Right lobe of liver (tissue), 6 donors: ENCODE data around the gene SCRN2. TPM values are rescaled to one million over a fixed set of nuclear protein-coding genes. Genes with fewer than 3 reads are reported as not detected.

ENCODE experiments used
- ATAC-seq, 4 donors: fragments of 200-7000 bp; cut with Tn5 transposase; one replicate each; pipeline ENCODE4 v1.9.1; 2020; ENCODE audit warnings: mild to moderate bottlenecking in 4 of 4, moderate library complexity in 4 of 4
- DNase-seq, 3 donors: peaks; one replicate each; pipeline ENCODE4 v3.0.0-alpha.2; 2020
- H3K27ac ChIP-seq, 3 donors: fragments of 200-600 bp; one replicate each; pipeline ENCODE4 v1.8.0; 2022
- H3K27me3 ChIP-seq, 2 donors: fragments of 200-600 bp; one replicate each; pipeline ENCODE4 v1.8.0; 2022
- H3K36me3 ChIP-seq, 4 donors: fragments of 200-600 bp; sonication (generic) in 1 of 4; one replicate each; pipeline versions ENCODE4 v1.5.1 to v1.8.0; 2017 to 2022; ENCODE audit warnings: control low read depth in 1 of 4
- H3K4me1 ChIP-seq, 4 donors: fragments of 200-600 bp; sonication (generic) in 1 of 4; one replicate each; pipeline versions ENCODE4 v1.5.1 to v1.8.0; 2017 to 2022; ENCODE audit warnings: control low read depth in 1 of 4
- H3K4me3 ChIP-seq, 3 donors: fragments of 200-600 bp; one replicate each; pipeline ENCODE4 v1.8.0; 2022
- H3K9me3 ChIP-seq, 4 donors: fragments of 200-600 bp; sonication (generic) in 1 of 4; one replicate each; pipeline versions ENCODE4 v1.5.1 to v1.8.0; 2017 to 2022; ENCODE audit warnings: control low read depth in 1 of 4
- POLR2A ChIP-seq: fragments of 450-650 bp; IDR thresholded peaks from one replicate; pipeline ENCODE4 v1.6.1; 2017; ENCODE audit warnings: antibody characterized with exemption, mild to moderate bottlenecking
- WGBS: methylation state at CpG from one replicate; pipeline ENCODE4 v1.1.6; 2018; ENCODE audit warnings: low coverage, low lambda C conversion rate; ENCODE audit not compliant: insufficient coverage; ENCODE audit errors: missing lambda C conversion rate; 5-methylcytosine and 5-hydroxymethylcytosine counted together
- intact Hi-C, 2 donors: fragments of 100-400 bp; cut with DNase I; formaldehyde crosslinking; loops; one replicate each; pipeline versions ENCODE4 v1.11.2 to v1.14.1; 2022
- total RNA-seq, 6 experiments: library from RNA; depleted of rRNA in 2 of 6; stranded (reverse); fragments of >200 nt in 2 of 6; fragmentation: NEBNext Ultra II Directional in 3 of 6; extraction: Animal tissue kit (Norgen Biotek cat#: 25700) in 3 of 6; gene quantifications; one replicate each; pipeline versions ENCODE4 v1.1.0 to v1.2.4, GENCODE V29; 2016 to 2023
- TF ChIP-seq, protein P1 (sequence below), 4 donors: fragments of 200-600 bp in 3 of 4; fragments of 450-650 bp in 1 of 4; IDR thresholded peaks; one replicate each; pipeline versions ENCODE4 v1.5.1 to v1.8.0; 2016 to 2022; ENCODE audit warnings: antibody characterized with exemption in 4 of 4, mild to moderate bottlenecking in 2 of 4
- donor health status: DM: no; HTN: yes; CAD: no.
- donor health status: DM: no; HTN: no; CAD: no.
- donor health status: DM: no; HTN: no; CAD: no.
- donor health status: DM: no; HTN: yes; CAD: no.
- donor health status: DM: no; HTN: yes; CAD: no.

The SCRN2 gene
- total RNA-seq, 6 experiments from 2014 or later = 18.1 to 25.7 (median 19.6) TPM

- H3K4me1 ChIP-seq = peaks cover 0 to 8% (median 4%) of the 10 kb centered on the region in 4 donors
- H3K9me3 ChIP-seq = no peaks in the 10 kb centered on the region
- ATAC-seq (no peak), DNase-seq (no peak)
- H3K27me3 ChIP-seq = no peaks in the 10 kb centered on the region
- H3K4me3 ChIP-seq = no peak overlapping the region
- TF ChIP-seq POLR2A = no peak
- TF ChIP-seq, protein P1, sequence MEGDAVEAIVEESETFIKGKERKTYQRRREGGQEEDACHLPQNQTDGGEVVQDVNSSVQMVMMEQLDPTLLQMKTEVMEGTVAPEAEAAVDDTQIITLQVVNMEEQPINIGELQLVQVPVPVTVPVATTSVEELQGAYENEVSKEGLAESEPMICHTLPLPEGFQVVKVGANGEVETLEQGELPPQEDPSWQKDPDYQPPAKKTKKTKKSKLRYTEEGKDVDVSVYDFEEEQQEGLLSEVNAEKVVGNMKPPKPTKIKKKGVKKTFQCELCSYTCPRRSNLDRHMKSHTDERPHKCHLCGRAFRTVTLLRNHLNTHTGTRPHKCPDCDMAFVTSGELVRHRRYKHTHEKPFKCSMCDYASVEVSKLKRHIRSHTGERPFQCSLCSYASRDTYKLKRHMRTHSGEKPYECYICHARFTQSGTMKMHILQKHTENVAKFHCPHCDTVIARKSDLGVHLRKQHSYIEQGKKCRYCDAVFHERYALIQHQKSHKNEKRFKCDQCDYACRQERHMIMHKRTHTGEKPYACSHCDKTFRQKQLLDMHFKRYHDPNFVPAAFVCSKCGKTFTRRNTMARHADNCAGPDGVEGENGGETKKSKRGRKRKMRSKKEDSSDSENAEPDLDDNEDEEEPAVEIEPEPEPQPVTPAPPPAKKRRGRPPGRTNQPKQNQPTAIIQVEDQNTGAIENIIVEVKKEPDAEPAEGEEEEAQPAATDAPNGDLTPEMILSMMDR (IDR thresholded peaks at IDR 0.05) = no peak
- no peak overlapping the region for H3K27ac ChIP-seq
- intact Hi-C loops = no loop called here
- H3K36me3 ChIP-seq = no peaks in the 10 kb centered on the region
Observed at GRCh38 chr17:47871048-47871447, 30.0 kb upstream of the SCRN2 start.

- 40% methylated on average over 1 of the region's 1 CpG for WGBS
- intact Hi-C loops = no loop called here
Observed at GRCh38 chr17:47870056-47870455, 29.0 kb upstream of the SCRN2 start.

GRCh38 chr17:47869114-47869513, 28.0 kb upstream of the SCRN2 start:
- no peak for ATAC-seq
- intact Hi-C loops = no loop called here
- H3K36me3 ChIP-seq = no peaks in the 10 kb centered on the region
- TF ChIP-seq, protein P1 (IDR thresholded peaks at IDR 0.05) = no peak
- no peak for TF ChIP-seq POLR2A
- no peaks in the 10 kb centered on the region for H3K4me1 ChIP-seq
- no peak for DNase-seq
- H3K9me3 ChIP-seq = no peaks in the 10 kb centered on the region
- H3K27me3 ChIP-seq = no peaks in the 10 kb centered on the region
- H3K27ac ChIP-seq = no peak overlapping the region
- WGBS = no CpG with 5 or more reads among the region's 2 CpGs
- H3K4me3 ChIP-seq = no peak overlapping the region

More at GRCh38 chr17:47870056-47870455, 29.0 kb upstream of the SCRN2 start:
- Histone ChIP-seq H3K9me3 (no peaks in the 10 kb centered on the region), H3K27ac (no peak overlapping the region), H3K4me1 (no peaks in the 10 kb centered on the region), H3K36me3 (no peaks in the 10 kb centered on the region), H3K4me3 (no peak overlapping the region), H3K27me3 (no peaks in the 10 kb centered on the region)
- DNase-seq = peak in 1 of 3 donors; percentile 1
- TF ChIP-seq, protein P1 (IDR thresholded peaks at IDR 0.05) = no peak
- TF ChIP-seq POLR2A = no peak
- ATAC-seq = no peak

DNA sequence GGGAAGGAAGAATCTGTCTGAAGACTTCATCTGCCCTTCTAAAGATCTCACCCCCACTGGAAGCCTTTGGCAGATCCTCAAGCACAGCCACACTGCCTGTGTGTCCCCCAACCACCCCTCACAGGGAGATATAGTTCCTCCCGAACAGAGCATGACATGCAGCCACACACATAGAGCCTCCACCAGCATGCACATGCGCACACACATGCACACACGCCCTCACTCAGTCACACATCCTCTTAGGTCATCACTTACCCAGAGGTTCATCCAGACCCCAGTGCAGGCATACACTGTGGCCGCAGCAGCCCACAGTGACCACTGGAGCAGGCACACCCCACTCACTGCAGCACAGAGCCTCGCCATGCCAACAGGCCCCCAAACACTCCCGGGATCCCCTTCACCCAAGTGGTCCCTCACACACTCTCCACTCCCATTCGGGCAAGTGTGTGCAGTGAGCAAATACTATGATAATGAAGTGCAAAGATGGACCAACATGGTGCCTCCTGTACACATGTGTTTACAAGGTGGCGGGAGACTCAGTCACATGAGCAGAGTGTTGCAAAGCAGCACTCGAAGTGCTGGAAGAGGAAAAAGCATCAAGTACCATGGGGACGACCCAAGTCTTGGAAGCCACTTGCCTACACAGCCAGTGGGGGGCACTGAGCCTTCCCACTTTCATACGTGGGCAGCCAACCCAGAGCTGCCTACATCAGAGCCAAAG, 26.9 kb upstream of the SCRN2 start:
- no peaks in the 10 kb centered on the region for H3K36me3 ChIP-seq
- intact Hi-C loops = no loop called here
- no peak overlapping the region for H3K27ac ChIP-seq
- TF ChIP-seq, protein P1 (IDR thresholded peaks at IDR 0.05) = no peak
- TF ChIP-seq POLR2A = no peak
- no peak for DNase-seq
- no peak overlapping the region for H3K4me3 ChIP-seq
- no peak for ATAC-seq
- H3K9me3 ChIP-seq = no peaks in the 10 kb centered on the region
- WGBS = 79% methylated on average over 8 of the region's 11 CpGs
- H3K27me3 ChIP-seq = no peaks in the 10 kb centered on the region
- H3K4me1 ChIP-seq = no peaks in the 10 kb centered on the region
